Ovary (tissue), 9 donors: Measurements from ENCODE around the gene ATR. TPM values are rescaled to one million over a fixed set of nuclear protein-coding genes. Genes with fewer than 3 reads are reported as not detected.
A peak's percentile ranks its signal among the peaks of the same experiment; 100 is the strongest.
"Not testable (repeated sequence)": the region's sequence is repeated elsewhere in the genome, so short reads cannot be mapped to it uniquely, and the experiment has no call there.

Experiments used
- DNase-seq, 5 donors: peaks; one replicate each; pipeline ENCODE4 v3.0.0-alpha.2; 2019 to 2020
- H3K27ac ChIP-seq, 2 donors: fragments of 200-600 bp; one replicate each; pipeline versions ENCODE4 v1.5.1 to v1.8.0; 2019 to 2022
- H3K27me3 ChIP-seq: fragments of 200-600 bp; one replicate; pipeline ENCODE4 v1.8.0; 2022
- H3K36me3 ChIP-seq: fragments of 200-600 bp; sonication (generic); one replicate; pipeline ENCODE4 v1.5.1; 2019
- H3K4me1 ChIP-seq: one replicate; pipeline ENCODE4 v1.8.1; 2013; ENCODE audit warnings: mild to moderate bottlenecking, moderate library complexity; ENCODE audit not compliant: insufficient read depth
- H3K4me3 ChIP-seq: fragments of 200-600 bp; sonication (generic); one replicate; pipeline ENCODE4 v1.5.1; 2017
- H3K9me3 ChIP-seq, 2 donors: fragments of 200-600 bp in 1 of 2; sonication (generic) in 1 of 2; one replicate each; pipeline versions ENCODE4 v1.5.1 to v1.8.1; 2013 to 2019; ENCODE audit warnings: mild to moderate bottlenecking in 1 of 2, moderate library complexity in 1 of 2
- CTCF ChIP-seq, 3 donors: fragments of 450-650 bp in 2 of 3; fragments of 200-600 bp in 1 of 3; IDR thresholded peaks; one replicate each; pipeline versions ENCODE4 v1.5.1 to v1.8.0; 2016 to 2022; ENCODE audit warnings: antibody characterized with exemption in 3 of 3, mild to moderate bottlenecking in 1 of 3
- EP300 ChIP-seq: sonication (generic); formaldehyde crosslinking; IDR thresholded peaks from one replicate; pipeline ENCODE4 v1.6.1; 2017; ENCODE audit warnings: antibody characterized with exemption
- POLR2A ChIP-seq: fragments of 450-650 bp; IDR thresholded peaks from one replicate; pipeline ENCODE4 v1.6.1; 2017; ENCODE audit warnings: antibody characterized with exemption, mild to moderate bottlenecking, moderate library complexity
- WGBS, 3 donors: extraction: QIAGEN DNeasy Blood & Tissue Kit in 1 of 3; methylation state at CpG; one replicate each; pipeline versions ENCODE4 v1.1.5 to v1.1.7; 2013 to 2017; 5-methylcytosine and 5-hydroxymethylcytosine counted together
- intact Hi-C, 4 donors: fragments of 100-400 bp; cut with DNase I; formaldehyde crosslinking; loops; one replicate each; pipeline versions ENCODE4 v1.11.0 to v1.15.1; 2022 to 2023
- polyA plus RNA-seq, 2 donors: library from polyadenylated mRNA; stranded (reverse); fragments of 200-250 nt in 1 of 2; fragments of 350-450 nt in 1 of 2; fragmentation: Illumina TruSeq in 1 of 2; extraction: RNeasy Lipid Tissue Mini Kit (QIAGEN cat#74804) in 1 of 2; gene quantifications; one replicate each; pipeline ENCODE4 v1.2.3, GENCODE V29; 2013 to 2014
- total RNA-seq, 7 donors: library from RNA; depleted of rRNA in 2 of 7; stranded (reverse); fragments of >200 nt in 2 of 7; fragmentation: NEBNext Ultra II Directional in 3 of 7; extraction: Animal tissue kit (Norgen Biotek cat#: 25700) in 3 of 7; gene quantifications; one replicate each; pipeline versions ENCODE4 v1.1.0 to v1.2.4, GENCODE V29; 2016 to 2023
- donor health status: DM: no; HTN: no; CAD: no; lungs with moderate emphysema.
- donor health status: DM: no; HTN: no; CAD: no.
- donor health status: Bipolar disorder and iron deficiency.
- donor health status: DM: yes; HTN: yes; CAD: no.
- donor health status: DM: no; HTN: no; CAD: no.
- donor health status: DM: yes; HTN: yes; CAD: no.

Gene ATR
- total and polyA plus RNA-seq, 9 donors = 6.0 to 23.4 (median 17.3) TPM

DNA sequence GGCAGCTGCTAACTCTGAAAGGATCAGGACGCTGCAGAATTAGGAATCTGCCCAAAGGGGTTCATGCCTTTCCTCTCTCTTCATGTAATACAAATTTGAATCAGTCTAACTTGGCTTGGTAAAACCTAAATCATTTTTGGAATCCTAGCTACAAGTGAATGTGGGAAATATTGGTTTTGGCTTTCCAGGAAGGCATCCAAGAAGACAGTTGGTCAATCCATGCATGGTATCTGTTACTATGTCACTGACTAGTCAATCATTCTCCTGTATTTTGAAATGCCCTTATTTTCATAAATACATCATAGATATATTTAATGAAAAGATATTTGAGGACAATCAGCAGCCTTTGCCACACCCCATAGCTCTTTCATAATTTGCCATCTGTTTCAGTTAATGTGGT is 10.2 kb upstream of the ATR start:
- Histone ChIP-seq H3K27ac (no peak overlapping the region), H3K27me3 (no peaks in the 10 kb centered on the region), H3K9me3 (no peaks in the 10 kb centered on the region), H3K4me3 (no peak overlapping the region), H3K36me3 (no peaks in the 10 kb centered on the region), H3K4me1 (no peaks in the 10 kb centered on the region)
- no peak for DNase-seq
- 71 to 85% (median 78%) methylated on average over 1 of the region's 1 CpG for WGBS, 3 donors
- TF ChIP-seq CTCF (IDR thresholded peaks at IDR 0.05) (no peak), EP300 (no peak), POLR2A (no peak)
- intact Hi-C loops = loop anchor here in 2 of 4 donors (10.0 kb wide), 2 partner anchors 396 to 406 kb away; no protein-coding TSS in a partner anchor

DNA sequence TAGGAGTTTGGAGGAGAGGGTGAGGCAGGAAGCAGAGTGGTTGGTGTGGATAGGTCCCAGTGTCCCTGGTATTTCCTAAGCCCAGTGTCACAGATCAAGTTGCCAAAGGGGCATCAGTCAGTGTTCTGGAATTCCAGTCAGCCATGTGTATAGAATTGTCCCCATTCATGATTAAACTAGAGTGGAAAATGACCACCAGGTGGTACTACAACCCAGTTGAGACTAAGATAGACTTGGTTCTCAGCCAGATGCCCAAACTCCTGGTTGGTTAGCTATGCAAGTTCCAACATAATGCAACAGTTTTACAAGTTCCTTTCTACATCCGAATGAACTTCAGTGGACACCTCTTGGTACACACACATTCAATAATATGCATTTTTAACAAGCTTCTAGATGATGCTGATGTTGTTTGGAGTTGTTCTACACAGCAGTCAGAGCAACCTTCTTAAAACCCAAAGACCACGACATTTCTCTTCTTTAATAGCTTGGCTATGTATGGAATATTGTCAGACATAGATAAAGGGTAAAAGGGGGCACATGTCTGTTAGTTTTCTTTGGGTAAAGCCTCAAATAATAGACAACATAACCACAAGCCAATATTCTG is 8.4 kb upstream of the ATR start:
- no peaks in the 10 kb centered on the region for H3K4me1 ChIP-seq
- no peaks in the 10 kb centered on the region for H3K36me3 ChIP-seq
- intact Hi-C loops = loop anchor here in 2 of 4 donors (10.0 kb wide), 2 partner anchors 398 to 408 kb away; no protein-coding TSS in a partner anchor
- 33 to 42% (median 39%) methylated on average over 2 of the region's 2 CpGs for WGBS, 3 donors
- H3K4me3 ChIP-seq = no peak overlapping the region
- peak in 1 of 3 donors; percentile 34 for TF ChIP-seq CTCF (IDR thresholded peaks at IDR 0.05)
- no peak for TF ChIP-seq EP300
- TF ChIP-seq POLR2A = no peak
- H3K27me3 ChIP-seq = no peaks in the 10 kb centered on the region
- H3K27ac ChIP-seq = no peak overlapping the region
- DNase-seq = no peak
- no peaks in the 10 kb centered on the region for H3K9me3 ChIP-seq

DNA sequence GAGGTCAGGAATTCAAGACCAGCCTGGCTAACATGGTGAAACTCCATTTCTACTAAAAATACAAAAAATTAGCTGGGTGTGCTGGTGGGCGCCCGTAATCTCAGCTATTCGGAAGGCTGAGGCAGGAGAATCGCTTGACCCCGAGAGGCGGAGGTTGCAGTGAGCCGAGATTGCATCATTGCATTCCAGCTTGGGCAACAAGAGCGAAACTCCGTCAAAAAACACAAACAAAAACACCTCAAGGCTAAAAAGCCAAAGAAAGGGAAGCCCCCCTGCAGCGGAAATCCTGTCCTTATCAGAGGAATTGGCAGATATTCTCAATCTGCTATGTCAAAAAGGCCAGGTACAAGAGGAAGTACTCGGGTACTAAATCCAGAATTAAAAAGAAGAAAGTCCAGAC is 2.5 kb upstream of the ATR start:
- H3K27ac ChIP-seq, H3K9me3 ChIP-seq, H3K4me1 ChIP-seq, H3K36me3 ChIP-seq, H3K4me3 ChIP-seq, H3K27me3 ChIP-seq, DNase-seq: not testable (repeated sequence)
- intact Hi-C loops = loop anchor here in 2 of 4 donors (10.0 kb wide), 2 partner anchors 404 to 414 kb away; no protein-coding TSS in a partner anchor
- WGBS, 3 donors = 71 to 81% (median 76%) methylated on average over 11 of the region's 11 CpGs

- peaks cover 7% of the 10 kb centered on the region for H3K4me1 ChIP-seq
- DNase-seq = no peak
- no peaks in the 10 kb centered on the region for H3K36me3 ChIP-seq
- TF ChIP-seq CTCF (IDR thresholded peaks at IDR 0.05) (no peak), POLR2A (no peak), EP300 (no peak)
- H3K9me3 ChIP-seq = no peaks in the 10 kb centered on the region
- H3K27me3 ChIP-seq = no peaks in the 10 kb centered on the region
- 87 to 96% (median 94%) methylated on average over 1 of the region's 1 CpG for WGBS, 3 donors
- no peak overlapping the region for H3K27ac ChIP-seq
- intact Hi-C loops = loop anchor here in 2 of 4 donors (10.0 kb wide), 2 partner anchors 405 to 415 kb away; no protein-coding TSS in a partner anchor
- no peak overlapping the region for H3K4me3 ChIP-seq
These were observed 1.5 kb upstream of the ATR start for GRCh38 chr3:142580061-142580423.

- Histone ChIP-seq H3K36me3 (no peaks in the 10 kb centered on the region), H3K27ac (peak overlapping the region in 1 of 2 donors; percentile 93), H3K27me3 (no peaks in the 10 kb centered on the region), H3K4me1 (peaks cover 7% of the 10 kb centered on the region), H3K9me3 (no peaks in the 10 kb centered on the region), H3K4me3 (peak overlapping the region; percentile 94)
- TF ChIP-seq CTCF (IDR thresholded peaks at IDR 0.05) (no peak), EP300 (no peak), POLR2A (no peak)
- WGBS, 3 donors = 1 to 5% (median 2%) methylated on average over 12 of the region's 12 CpGs
- intact Hi-C loops = loop anchor here in 1 of 4 donors (10.0 kb wide), 1 partner anchor 417 kb away; no protein-coding TSS in a partner anchor
- no peak for DNase-seq
These were observed 721 bp downstream of the ATR start for GRCh38 chr3:142577696-142578328.
